GM23338 (cell line): ENCODE measurements around the gene SNAPC2. TPM values are rescaled to one million over a fixed set of nuclear protein-coding genes. Genes with fewer than 3 reads are reported as not detected.

Source experiments
- ATAC-seq: fragments of 200-7000 bp; cut with Tn5 transposase; 3 replicates; pipeline ENCODE4 v1.9.1; 2020
- DNase-seq: peaks from one replicate; pipeline ENCODE4 v3.0.0-alpha.2; 2015; ENCODE audit warnings: low spot score
- H2AFZ ChIP-seq: fragments of 200-600 bp; sonication (generic); 2 replicates; pipeline ENCODE4 v1.8.0; 2016; ENCODE audit warnings: antibody characterized with exemption, mild to moderate bottlenecking, moderate library complexity
- H3F3A ChIP-seq: fragments of 200-600 bp; sonication (generic); replicated peaks from 2 replicates; pipeline ENCODE4 v1.8.0; 2017; ENCODE audit warnings: antibody characterized with exemption, mixed run types, low read depth
- H3K27ac ChIP-seq: fragments of 200-600 bp; sonication (generic); 2 replicates; pipeline ENCODE4 v1.6.1; 2016; ENCODE audit warnings: low read depth
- H3K27me3 ChIP-seq: fragments of 200-600 bp; sonication (generic); 2 replicates; pipeline ENCODE4 v1.8.0; 2016; ENCODE audit warnings: mild to moderate bottlenecking, mixed run types, moderate library complexity; ENCODE audit not compliant: insufficient read depth
- H3K36me3 ChIP-seq: fragments of 200-600 bp; sonication (generic); 2 replicates; pipeline ENCODE4 v1.8.0; 2016; ENCODE audit warnings: mild to moderate bottlenecking; ENCODE audit not compliant: insufficient read depth
- H3K4me1 ChIP-seq: fragments of 200-600 bp; sonication (generic); 2 replicates; pipeline ENCODE4 v1.8.0; 2016; ENCODE audit warnings: mild to moderate bottlenecking, moderate library complexity; ENCODE audit not compliant: insufficient read depth
- H3K4me2 ChIP-seq: fragments of 200-600 bp; sonication (generic); 2 replicates; pipeline ENCODE4 v1.7.1; 2017; ENCODE audit warnings: mixed run types
- H3K4me3 ChIP-seq: fragments of 200-600 bp; sonication (generic); 2 replicates; pipeline ENCODE4 v1.6.1; 2016; ENCODE audit warnings: mixed run types
- H3K79me2 ChIP-seq: fragments of 200-600 bp; sonication (generic); replicated peaks from 2 replicates; pipeline ENCODE4 v1.8.0; 2017; ENCODE audit warnings: mild to moderate bottlenecking; ENCODE audit not compliant: insufficient read depth
- H3K9me2 ChIP-seq: fragments of 200-600 bp; sonication (generic); 2 replicates; pipeline ENCODE4 v1.8.0; 2017; ENCODE audit not compliant: insufficient read depth
- H4K20me1 ChIP-seq: fragments of 200-600 bp; sonication (generic); replicated peaks from 2 replicates; pipeline ENCODE4 v1.8.0; 2017; ENCODE audit warnings: mild to moderate bottlenecking; ENCODE audit not compliant: insufficient read depth
- H3K27ac Mint-ChIP-seq: 2 replicates; pipeline ENCODE4 v1.8.0; 2020; ENCODE audit warnings: inconsistent platforms, mild to moderate bottlenecking, moderate library complexity, mixed read lengths
- H3K27me3 Mint-ChIP-seq: 3 replicates; pipeline ENCODE4 v1.8.0; 2022; ENCODE audit warnings: low read depth, mild to moderate bottlenecking, moderate library complexity, mixed read lengths, inconsistent platforms; ENCODE audit not compliant: insufficient read depth, poor library complexity
- H3K36me3 Mint-ChIP-seq: 3 replicates; pipeline ENCODE4 v1.8.0; 2021; ENCODE audit warnings: low read depth, mild to moderate bottlenecking, inconsistent platforms, moderate library complexity, mixed read lengths
- H3K4me1 Mint-ChIP-seq: 3 replicates; pipeline ENCODE4 v1.8.0; 2020; ENCODE audit warnings: mild to moderate bottlenecking, inconsistent platforms, mixed read lengths
- H3K4me3 Mint-ChIP-seq: 3 replicates; pipeline ENCODE4 v1.8.0; 2021; ENCODE audit warnings: moderate library complexity, mild to moderate bottlenecking, inconsistent platforms, mixed read lengths
- H3K9me3 Mint-ChIP-seq: 3 replicates; pipeline ENCODE4 v1.8.0; 2020; ENCODE audit warnings: moderate library complexity, mild to moderate bottlenecking, inconsistent platforms, mixed read lengths
- JUNB ChIP-seq: IDR thresholded peaks from one replicate; pipeline ENCODE4 v1.6.1; 2016; ENCODE audit warnings: antibody characterized with exemption; ENCODE audit not compliant: unreplicated experiment
- POLR2AphosphoS5 ChIP-seq: IDR thresholded peaks from 2 replicates; pipeline ENCODE4 v1.6.1; 2016; ENCODE audit warnings: antibody characterized with exemption, low read depth
- STAT1 ChIP-seq: IDR thresholded peaks from one replicate; pipeline ENCODE4 v1.6.1; 2016; ENCODE audit warnings: antibody characterized with exemption; ENCODE audit not compliant: unreplicated experiment
- ZNF114 ChIP-seq: fragments of 250-450 bp; sonication (Bioruptor Pico); IDR thresholded peaks from 2 replicates; pipeline ENCODE4 v1.5.0; 2020; ENCODE audit warnings: mild to moderate bottlenecking, moderate library complexity
- ZNF331 ChIP-seq: fragments of 250-450 bp; sonication (Bioruptor Pico); IDR thresholded peaks from 2 replicates; pipeline ENCODE4 v1.5.0; 2020; ENCODE audit warnings: low read depth, mild to moderate bottlenecking, moderate library complexity
- ZNF462 ChIP-seq: fragments of 250-450 bp; sonication (Bioruptor Pico); IDR thresholded peaks from 2 replicates; pipeline ENCODE4 v1.5.0; 2020; ENCODE audit warnings: mild to moderate bottlenecking, moderate library complexity
- polyA plus RNA-seq: library from polyadenylated mRNA; unstranded; fragments of >200 nt; fragmentation: Nextera tagmentation; extraction: Ambion mirVana; gene quantifications from 2 replicates; pipeline ENCODE4 v1.2.1, GENCODE V29; 2016
- total RNA-seq: library from RNA; depleted of rRNA; stranded (reverse); fragments of >200 nt; shearing (Covaris generic); gene quantifications from 2 replicates; pipeline ENCODE4 v1.2.3, GENCODE V29; 2014
- TF ChIP-seq, protein P1 (sequence below): IDR thresholded peaks from 2 replicates; pipeline ENCODE4 v1.6.1; 2016; ENCODE audit warnings: antibody characterized with exemption

Gene SNAPC2
- total and polyA plus RNA-seq, 2 experiments from 2014 or later, result 17.1 to 25.1 TPM

- no peak overlapping the region for H3K27ac Mint-ChIP-seq
- Histone ChIP-seq H3K79me2 (no peaks in the 10 kb centered on the region), H2AFZ (no peak overlapping the region), H3K36me3 (no peaks in the 10 kb centered on the region), H3K27me3 (no peaks in the 10 kb centered on the region), H3F3A (peaks cover 29% of the 10 kb centered on the region), H3K4me1 (peaks cover 4% of the 10 kb centered on the region; the same call in 1 of the 2 replicates), H3K9me2 (no peaks in the 10 kb centered on the region), H3K4me3 (peak overlapping the region; percentile 61), H3K27ac (no peak overlapping the region), H4K20me1 (peaks cover 9% of the 10 kb centered on the region; the same call in 1 of the 2 replicates), H3K4me2 (peak overlapping the region; percentile 76)
- H3K4me1 Mint-ChIP-seq, result peaks cover 11% of the 10 kb centered on the region
- peak overlapping the region; percentile 51; the same call in 2 of the 3 replicates for H3K4me3 Mint-ChIP-seq
- DNase-seq (peak; percentile 58), ATAC-seq (peak; percentile 12)
- peaks cover 24% of the 10 kb centered on the region for H3K36me3 Mint-ChIP-seq
- no peak for TF ChIP-seq ZNF331 (CRISPR knock-in tag)
- 0 out of 2 replicates have a peak, but pooled peaks have one; percentile 5 for TF ChIP-seq POLR2AphosphoS5
- TF ChIP-seq, protein P1, sequence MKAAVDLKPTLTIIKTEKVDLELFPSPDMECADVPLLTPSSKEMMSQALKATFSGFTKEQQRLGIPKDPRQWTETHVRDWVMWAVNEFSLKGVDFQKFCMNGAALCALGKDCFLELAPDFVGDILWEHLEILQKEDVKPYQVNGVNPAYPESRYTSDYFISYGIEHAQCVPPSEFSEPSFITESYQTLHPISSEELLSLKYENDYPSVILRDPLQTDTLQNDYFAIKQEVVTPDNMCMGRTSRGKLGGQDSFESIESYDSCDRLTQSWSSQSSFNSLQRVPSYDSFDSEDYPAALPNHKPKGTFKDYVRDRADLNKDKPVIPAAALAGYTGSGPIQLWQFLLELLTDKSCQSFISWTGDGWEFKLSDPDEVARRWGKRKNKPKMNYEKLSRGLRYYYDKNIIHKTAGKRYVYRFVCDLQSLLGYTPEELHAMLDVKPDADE, result no peak
- TF ChIP-seq ZNF114 (CRISPR knock-in tag), result no peak
- TF ChIP-seq ZNF462 (CRISPR knock-in tag), result no peak
- no peak for TF ChIP-seq STAT1
- TF ChIP-seq JUNB, result no peak
- H3K9me3 Mint-ChIP-seq, result no peaks in the 10 kb centered on the region
- H3K27me3 Mint-ChIP-seq, result peaks cover 25% of the 10 kb centered on the region
Observed at GRCh38 chr19:7924651-7925170, 4.6 kb downstream of the SNAPC2 start.
